ENCODE data around the gene GVQW3.
A peak's percentile ranks its signal among the peaks of the same experiment; 100 is the strongest.

Gene GVQW3

DNA sequence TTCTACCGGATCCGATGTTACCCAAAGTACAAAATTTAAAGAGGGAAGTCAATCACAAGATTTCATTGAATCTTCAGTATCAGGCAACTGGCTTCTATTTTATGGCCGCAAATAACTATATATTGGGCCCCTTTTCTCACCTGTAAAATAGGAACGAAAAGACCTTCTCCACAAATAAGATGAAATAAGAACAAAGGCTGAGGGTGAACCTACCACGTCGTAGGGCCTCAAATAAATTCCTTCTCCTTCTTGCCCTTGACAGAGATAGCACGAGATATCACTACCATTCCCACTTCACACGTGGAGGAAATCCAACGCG, 62.9 kb downstream of the GVQW3 start:
- Histone ChIP-seq H3K36me3 (ENCODE audit: control insufficient read depth, insufficient read depth, low read length) (peaks cover 6% of the 10 kb centered on the region), H3K4me3 (ENCODE audit: insufficient read depth, low read depth, low read length) (peak overlapping the region; percentile 86), H3K4me1 (ENCODE audit: control insufficient read depth, insufficient read depth, low read length) (peaks cover 26% of the 10 kb centered on the region), H3K27ac (ENCODE audit: insufficient read depth, low read depth, low read length, poor library complexity, severe bottlenecking) (peak overlapping the region; percentile 96), H3K27me3 (ENCODE audit: control insufficient read depth, insufficient read depth, low read length, poor library complexity, severe bottlenecking) (no peaks in the 10 kb centered on the region), H3K9me3 (ENCODE audit: control insufficient read depth, low read length) (no peaks in the 10 kb centered on the region)
- 0 to 1% methylated on average over 10 of the region's 10 CpGs for WGBS, 2 experiments

DNA sequence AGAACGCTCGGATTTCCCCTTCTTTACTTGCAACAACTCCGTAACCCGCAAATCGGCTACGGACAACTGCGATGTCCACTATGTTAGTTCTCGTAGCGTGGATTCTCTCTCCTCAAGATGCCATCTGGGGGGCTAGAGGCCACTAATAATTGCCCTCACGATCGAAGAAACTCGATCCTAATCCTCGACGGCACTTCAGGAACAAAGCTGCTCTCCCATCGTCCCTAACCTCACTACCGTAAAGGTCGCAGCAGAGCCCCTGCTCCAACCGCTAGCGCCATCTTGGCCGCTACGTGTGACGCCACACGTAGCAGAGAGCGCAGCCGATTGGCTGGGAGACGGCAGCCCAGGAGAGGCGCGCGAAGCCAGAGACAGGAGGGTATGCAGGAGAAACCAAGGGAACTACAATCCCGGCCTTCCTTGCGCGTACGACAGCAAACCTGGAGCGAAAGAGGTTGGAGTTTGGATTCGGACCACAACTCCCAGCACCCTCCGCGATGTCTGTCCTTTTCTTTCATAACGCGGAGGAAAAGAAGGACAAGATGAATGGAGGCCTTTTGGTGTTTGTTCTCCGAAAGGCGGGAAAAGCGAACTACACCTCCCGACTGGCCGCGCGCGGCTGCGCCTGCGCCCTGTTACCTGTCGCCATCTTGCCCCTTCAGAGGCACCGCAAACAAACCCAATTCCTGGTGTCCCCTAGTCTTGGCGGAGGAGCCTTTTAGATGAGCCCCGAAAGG, 63.4 kb downstream of the GVQW3 start, which contains the start of gene EMSY:
TSS of gene EMSY (plus strand) at position 635 of the 737 bp plus-strand sequence. CDS start 1,921 bp downstream, outside the sequence.
- no peaks in the 10 kb centered on the region for H3K9me3 ChIP-seq (ENCODE audit: control insufficient read depth, low read length)
- peaks cover 6% of the 10 kb centered on the region for H3K36me3 ChIP-seq (ENCODE audit: control insufficient read depth, insufficient read depth, low read length)
- H3K27me3 ChIP-seq (ENCODE audit: control insufficient read depth, insufficient read depth, low read length, poor library complexity, severe bottlenecking), result no peaks in the 10 kb centered on the region
- WGBS, 2 experiments, result 0% methylated on average over 53 of the region's 53 CpGs
- peaks cover 29% of the 10 kb centered on the region for H3K4me1 ChIP-seq (ENCODE audit: control insufficient read depth, insufficient read depth, low read length)
- peak within 1 kb of the TSS; percentile 86 for H3K4me3 ChIP-seq (ENCODE audit: insufficient read depth, low read depth, low read length)
- peak within 1 kb of the TSS; percentile 96 for H3K27ac ChIP-seq (ENCODE audit: insufficient read depth, low read depth, low read length, poor library complexity, severe bottlenecking)

DNA sequence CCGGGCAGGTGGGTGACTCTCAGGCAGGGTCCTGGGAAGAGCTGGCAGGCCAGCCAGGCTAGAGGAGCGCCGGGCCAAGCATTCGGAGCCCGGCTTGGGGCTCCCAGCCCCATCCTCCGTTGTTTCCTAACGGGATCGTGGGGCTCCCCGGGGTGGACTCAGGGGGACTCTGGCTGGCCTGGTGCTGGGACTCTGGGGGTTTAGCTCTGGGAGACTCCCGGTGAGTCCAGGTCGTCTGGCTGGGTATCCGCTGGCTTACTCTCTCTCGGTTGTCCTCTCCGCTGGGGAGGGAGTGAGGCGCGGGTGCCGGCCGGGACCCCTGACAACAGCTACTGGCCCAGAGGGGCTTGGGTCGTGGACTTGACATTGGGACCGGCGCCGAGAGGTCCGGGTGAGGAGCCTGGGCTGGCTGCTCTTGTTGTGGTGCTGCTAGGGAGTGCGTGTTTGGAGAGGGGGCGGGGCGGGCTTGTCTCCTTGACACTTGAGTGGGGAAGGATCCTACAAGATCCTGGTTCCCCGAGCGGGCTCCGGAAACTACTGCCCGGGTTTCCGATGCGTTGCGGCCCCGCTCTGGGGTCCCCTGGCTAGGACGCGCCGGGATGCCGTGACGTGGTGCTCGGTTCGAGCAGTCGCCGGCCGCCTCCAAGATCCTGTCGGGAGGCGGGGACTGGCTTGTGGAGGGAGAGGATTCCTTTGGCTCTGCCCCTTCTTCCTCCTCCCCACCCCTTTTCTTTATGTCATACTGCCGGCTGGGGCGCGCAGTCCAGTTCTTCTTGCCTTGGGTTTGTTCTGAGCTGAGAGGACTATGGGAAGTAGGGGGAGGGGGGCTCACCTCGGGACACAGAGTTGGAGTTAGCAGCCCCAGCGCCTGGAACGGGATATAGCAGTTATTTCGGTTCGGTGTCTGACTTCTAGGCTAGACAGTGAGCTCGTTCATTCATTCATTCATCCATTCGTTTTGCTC, 64.3 kb downstream of the GVQW3 start:
- H3K4me3 ChIP-seq (ENCODE audit: insufficient read depth, low read depth, low read length), result peak overlapping the region; percentile 86
- no peaks in the 10 kb centered on the region for H3K9me3 ChIP-seq (ENCODE audit: control insufficient read depth, low read length)
- H3K36me3 ChIP-seq (ENCODE audit: control insufficient read depth, insufficient read depth, low read length), result peaks cover 6% of the 10 kb centered on the region
- H3K27me3 ChIP-seq (ENCODE audit: control insufficient read depth, insufficient read depth, low read length, poor library complexity, severe bottlenecking), result no peaks in the 10 kb centered on the region
- WGBS, 2 experiments, result 1% methylated on average over 55 to 56 of the region's 56 CpGs
- peaks cover 29% of the 10 kb centered on the region for H3K4me1 ChIP-seq (ENCODE audit: control insufficient read depth, insufficient read depth, low read length)
- H3K27ac ChIP-seq (ENCODE audit: insufficient read depth, low read depth, low read length, poor library complexity, severe bottlenecking), result peak overlapping the region; percentile 75

DNA sequence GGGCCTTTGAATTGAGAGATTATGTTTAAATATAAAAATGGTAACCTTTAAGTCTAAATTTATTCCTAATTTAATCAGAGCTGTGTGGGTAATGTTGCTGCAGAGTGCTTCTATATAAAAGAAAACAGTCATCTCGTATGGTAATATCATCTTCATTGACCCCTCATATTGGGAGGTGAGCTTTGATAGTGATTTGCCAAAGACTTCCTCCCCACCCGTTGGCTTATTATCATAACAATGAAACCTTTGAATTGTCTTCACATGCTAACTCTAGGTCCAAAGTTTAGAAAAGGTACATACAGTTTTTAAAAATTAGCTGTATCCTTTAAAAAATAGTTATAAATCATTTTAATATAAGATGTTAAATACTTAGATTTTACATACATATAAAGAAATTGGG, 67.4 kb downstream of the GVQW3 start:
- Histone ChIP-seq H3K9me3 (ENCODE audit: control insufficient read depth, low read length) (no peaks in the 10 kb centered on the region), H3K27me3 (ENCODE audit: control insufficient read depth, insufficient read depth, low read length, poor library complexity, severe bottlenecking) (no peaks in the 10 kb centered on the region), H3K36me3 (ENCODE audit: control insufficient read depth, insufficient read depth, low read length) (peaks cover 6% of the 10 kb centered on the region), H3K4me1 (ENCODE audit: control insufficient read depth, insufficient read depth, low read length) (peaks cover 39% of the 10 kb centered on the region), H3K4me3 (ENCODE audit: insufficient read depth, low read depth, low read length) (no peak overlapping the region), H3K27ac (ENCODE audit: insufficient read depth, low read depth, low read length, poor library complexity, severe bottlenecking) (no peak overlapping the region)
- 0% methylated on average over 1 of the region's 2 CpGs for WGBS, 2 experiments

DNA sequence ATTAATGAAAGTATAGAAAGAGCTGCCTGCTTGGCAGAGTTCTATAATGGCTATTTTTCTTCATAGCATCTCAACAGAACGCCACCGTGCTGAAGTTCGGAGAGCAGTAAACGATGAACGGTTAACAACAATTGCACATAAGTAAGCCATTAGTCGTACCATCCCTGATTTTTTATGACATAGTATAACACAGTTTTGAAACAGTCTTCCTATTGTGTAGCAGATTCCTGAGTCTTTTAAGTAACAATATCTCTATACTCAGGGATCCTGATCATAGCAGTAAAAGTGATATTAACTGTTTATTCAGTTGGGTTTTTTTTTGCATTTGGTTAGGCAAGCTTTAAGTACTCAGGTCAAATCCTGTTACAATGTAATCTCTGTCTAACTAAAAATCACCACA, 72.1 kb downstream of the GVQW3 start:
- Histone ChIP-seq H3K27ac (ENCODE audit: insufficient read depth, low read depth, low read length, poor library complexity, severe bottlenecking) (peak overlapping the region; percentile 4), H3K27me3 (ENCODE audit: control insufficient read depth, insufficient read depth, low read length, poor library complexity, severe bottlenecking) (no peaks in the 10 kb centered on the region), H3K36me3 (ENCODE audit: control insufficient read depth, insufficient read depth, low read length) (no peaks in the 10 kb centered on the region), H3K4me1 (ENCODE audit: control insufficient read depth, insufficient read depth, low read length) (peaks cover 56% of the 10 kb centered on the region), H3K9me3 (ENCODE audit: control insufficient read depth, low read length) (no peaks in the 10 kb centered on the region), H3K4me3 (ENCODE audit: insufficient read depth, low read depth, low read length) (no peak overlapping the region)
- 92 to 95% methylated on average over 6 of the region's 6 CpGs for WGBS, 2 experiments

DNA sequence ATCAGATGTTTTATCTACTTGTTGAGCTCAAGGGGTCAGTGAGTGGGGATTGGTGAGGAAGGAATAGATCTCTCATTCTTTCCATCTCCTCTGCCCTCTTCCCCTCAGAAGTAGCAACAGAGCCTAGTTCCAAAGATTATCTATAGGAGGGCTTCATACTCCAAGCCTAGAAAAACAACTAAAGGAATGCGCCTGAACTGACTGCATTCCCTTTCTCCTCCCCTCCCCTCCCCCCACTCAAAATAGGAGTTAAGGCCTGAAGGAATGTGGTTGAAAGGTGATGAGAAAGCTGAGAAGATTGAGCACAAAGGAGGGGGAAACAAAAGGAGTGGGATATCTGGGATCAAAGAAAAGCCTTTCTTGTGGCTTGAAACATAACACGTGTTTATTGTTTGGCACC, 74.2 kb downstream of the GVQW3 start:
- Histone ChIP-seq H3K27me3 (ENCODE audit: control insufficient read depth, insufficient read depth, low read length, poor library complexity, severe bottlenecking) (no peaks in the 10 kb centered on the region), H3K36me3 (ENCODE audit: control insufficient read depth, insufficient read depth, low read length) (peaks cover 4% of the 10 kb centered on the region), H3K27ac (ENCODE audit: insufficient read depth, low read depth, low read length, poor library complexity, severe bottlenecking) (peak overlapping the region; percentile 97), H3K9me3 (ENCODE audit: control insufficient read depth, low read length) (no peaks in the 10 kb centered on the region), H3K4me1 (ENCODE audit: control insufficient read depth, insufficient read depth, low read length) (peaks cover 48% of the 10 kb centered on the region), H3K4me3 (ENCODE audit: insufficient read depth, low read depth, low read length) (no peak overlapping the region)
- WGBS, 2 experiments, result 0% methylated on average over 1 of the region's 2 CpGs

DNA sequence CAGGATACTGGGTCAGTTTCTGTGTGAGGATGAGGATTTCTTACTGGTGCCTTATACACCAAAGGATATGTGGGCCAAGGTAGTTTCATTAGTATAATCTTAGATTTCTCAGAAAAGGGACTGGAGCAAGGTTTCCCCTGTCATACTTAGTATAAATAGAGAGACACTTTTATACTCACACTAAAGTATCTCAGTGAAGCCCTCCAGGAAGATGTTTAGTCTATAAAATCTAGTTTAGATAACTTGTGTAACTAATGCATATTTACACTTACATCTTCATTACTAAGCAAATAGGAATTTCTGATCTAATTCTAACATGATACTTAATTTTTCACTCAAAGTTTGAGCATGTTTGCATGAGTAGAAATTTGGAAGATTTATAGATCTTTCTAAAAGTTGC, 74.8 kb downstream of the GVQW3 start:
- peaks cover 48% of the 10 kb centered on the region for H3K4me1 ChIP-seq (ENCODE audit: control insufficient read depth, insufficient read depth, low read length)

DNA sequence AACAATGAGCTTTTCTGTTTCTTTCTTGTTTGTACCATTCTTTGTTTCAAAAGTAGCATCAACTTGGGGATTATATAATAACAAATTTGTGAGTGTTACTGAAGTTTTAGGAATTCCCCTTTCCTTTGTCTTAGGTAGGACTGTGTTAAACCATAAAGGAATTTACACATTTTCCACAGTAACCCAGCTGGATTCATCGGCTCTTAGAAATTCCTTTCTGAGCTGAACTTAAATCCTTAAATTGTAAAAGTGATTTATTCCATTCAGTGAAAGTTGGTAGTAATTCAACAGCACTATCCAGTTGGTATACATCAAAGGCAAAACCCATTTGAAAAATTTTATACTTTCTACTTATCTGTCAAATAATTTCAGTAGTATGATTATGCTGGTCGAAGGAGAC, 75.4 kb downstream of the GVQW3 start:
- WGBS, 2 experiments, result 86% methylated on average over 2 of the region's 2 CpGs; no CpG with 5 or more reads in 1 of the 2 experiments
- Histone ChIP-seq H3K27me3 (ENCODE audit: control insufficient read depth, insufficient read depth, low read length, poor library complexity, severe bottlenecking) (no peaks in the 10 kb centered on the region), H3K36me3 (ENCODE audit: control insufficient read depth, insufficient read depth, low read length) (peaks cover 7% of the 10 kb centered on the region), H3K27ac (ENCODE audit: insufficient read depth, low read depth, low read length, poor library complexity, severe bottlenecking) (peak overlapping the region; percentile 97), H3K9me3 (ENCODE audit: control insufficient read depth, low read length) (no peaks in the 10 kb centered on the region), H3K4me1 (ENCODE audit: control insufficient read depth, insufficient read depth, low read length) (peaks cover 48% of the 10 kb centered on the region), H3K4me3 (ENCODE audit: insufficient read depth, low read depth, low read length) (no peak overlapping the region)

More for the DNA sequence above, 74.8 kb downstream of the GVQW3 start:
- Histone ChIP-seq H3K27ac (ENCODE audit: insufficient read depth, low read depth, low read length, poor library complexity, severe bottlenecking) (peak overlapping the region; percentile 97), H3K27me3 (ENCODE audit: control insufficient read depth, insufficient read depth, low read length, poor library complexity, severe bottlenecking) (no peaks in the 10 kb centered on the region), H3K9me3 (ENCODE audit: control insufficient read depth, low read length) (no peaks in the 10 kb centered on the region), H3K4me3 (ENCODE audit: insufficient read depth, low read depth, low read length) (no peak overlapping the region), H3K36me3 (ENCODE audit: control insufficient read depth, insufficient read depth, low read length) (peaks cover 4% of the 10 kb centered on the region)
